HCT116 (cell line): ENCODE measurements around the gene ICE1.

Experiments
- EZH2 ChIP-seq: fragments of 200-600 bp; sonication (generic); IDR thresholded peaks from 2 replicates; pipeline ENCODE4 v1.6.1; 2017; ENCODE audit warnings: antibody characterized with exemption, mixed run types
- EZH2phosphoT487 ChIP-seq: fragments of 200-600 bp; IDR thresholded peaks from 2 replicates; pipeline ENCODE4 v1.6.1; 2018; ENCODE audit warnings: antibody characterized with exemption, borderline replicate concordance
- JUND ChIP-seq: IDR thresholded peaks from 2 replicates; pipeline ENCODE4 v1.6.1; 2012
- POLR2A ChIP-seq: IDR thresholded peaks from 2 replicates; pipeline ENCODE4 v1.7.0; 2011; ENCODE audit warnings: borderline replicate concordance; ENCODE audit not compliant: insufficient read depth, insufficient read length; ENCODE audit errors: extremely low read depth
- POLR2AphosphoS5 ChIP-seq: IDR thresholded peaks from 2 replicates; pipeline ENCODE4 v1.6.1; 2011; ENCODE audit warnings: mild to moderate bottlenecking, low read depth, low read length, moderate library complexity
- RAD21 ChIP-seq: IDR thresholded peaks from 2 replicates; pipeline ENCODE4 v1.6.1; 2012; ENCODE audit warnings: low read depth, mild to moderate bottlenecking
- SP1 ChIP-seq: IDR thresholded peaks from 2 replicates; pipeline ENCODE4 v1.6.1; 2012; ENCODE audit warnings: low read depth
- TCF7L2 ChIP-seq: IDR thresholded peaks from 2 replicates; pipeline ENCODE4 v1.7.0; 2011; ENCODE audit warnings: borderline replicate concordance, inconsistent platforms; ENCODE audit not compliant: insufficient read depth, insufficient read length; ENCODE audit errors: extremely low read depth
- ZNF274 ChIP-seq: fragments of 200-500 bp; sonication (Bioruptor generic); IDR thresholded peaks from 2 replicates; pipeline ENCODE4 v1.6.1; 2014; ENCODE audit warnings: mild to moderate bottlenecking, low read depth, low read length, inconsistent platforms
- TF ChIP-seq, protein P1 (sequence below), 3 experiments: fragments of 200-600 bp in 1 of 3; sonication (generic) in 1 of 3; IDR thresholded peaks in 2 of 3; conservative IDR thresholded peaks in 1 of 3; 2 replicates each; pipeline ENCODE4 v1.5.1; 2012 to 2017; ENCODE audit warnings: low read depth in 2 of 3, low read length in 2 of 3, antibody characterized with exemption in 1 of 3, borderline replicate concordance in 1 of 3, control low read depth in 1 of 3, mild to moderate bottlenecking in 1 of 3, mixed read lengths in 1 of 3, mixed run types in 1 of 3, moderate library complexity in 1 of 3; ENCODE audit not compliant: insufficient read depth in 1 of 3
- TF ChIP-seq, protein P2 (sequence below): IDR thresholded peaks from 2 replicates; pipeline ENCODE4 v1.6.1; 2012

- TF ChIP-seq, protein P1, sequence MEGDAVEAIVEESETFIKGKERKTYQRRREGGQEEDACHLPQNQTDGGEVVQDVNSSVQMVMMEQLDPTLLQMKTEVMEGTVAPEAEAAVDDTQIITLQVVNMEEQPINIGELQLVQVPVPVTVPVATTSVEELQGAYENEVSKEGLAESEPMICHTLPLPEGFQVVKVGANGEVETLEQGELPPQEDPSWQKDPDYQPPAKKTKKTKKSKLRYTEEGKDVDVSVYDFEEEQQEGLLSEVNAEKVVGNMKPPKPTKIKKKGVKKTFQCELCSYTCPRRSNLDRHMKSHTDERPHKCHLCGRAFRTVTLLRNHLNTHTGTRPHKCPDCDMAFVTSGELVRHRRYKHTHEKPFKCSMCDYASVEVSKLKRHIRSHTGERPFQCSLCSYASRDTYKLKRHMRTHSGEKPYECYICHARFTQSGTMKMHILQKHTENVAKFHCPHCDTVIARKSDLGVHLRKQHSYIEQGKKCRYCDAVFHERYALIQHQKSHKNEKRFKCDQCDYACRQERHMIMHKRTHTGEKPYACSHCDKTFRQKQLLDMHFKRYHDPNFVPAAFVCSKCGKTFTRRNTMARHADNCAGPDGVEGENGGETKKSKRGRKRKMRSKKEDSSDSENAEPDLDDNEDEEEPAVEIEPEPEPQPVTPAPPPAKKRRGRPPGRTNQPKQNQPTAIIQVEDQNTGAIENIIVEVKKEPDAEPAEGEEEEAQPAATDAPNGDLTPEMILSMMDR (IDR thresholded peaks at IDR 0.05 in 2 of 3, conservative IDR thresholded peaks at IDR 0.05 in 1 of 3; ENCODE audit: borderline replicate concordance in 1 of 3, insufficient read depth in 1 of 3, low read depth in 2 of 3, low read length in 2 of 3), result no peak
- TF ChIP-seq, protein P2, sequence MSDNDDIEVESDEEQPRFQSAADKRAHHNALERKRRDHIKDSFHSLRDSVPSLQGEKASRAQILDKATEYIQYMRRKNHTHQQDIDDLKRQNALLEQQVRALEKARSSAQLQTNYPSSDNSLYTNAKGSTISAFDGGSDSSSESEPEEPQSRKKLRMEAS, result no peak
- TF ChIP-seq EZH2phosphoT487, result no peak
- TF ChIP-seq SP1, result no peak
- TF ChIP-seq RAD21, result no peak
- no peak for TF ChIP-seq POLR2AphosphoS5
- no peak for TF ChIP-seq EZH2
- no peak for TF ChIP-seq POLR2A
- no peak for TF ChIP-seq JUND
- no peak for TF ChIP-seq ZNF274
- TF ChIP-seq TCF7L2, result no peak
Measured at GRCh38 chr5:5521478-5521877, 99.0 kb downstream of the ICE1 start.
